ENCODE measurements around the gene GRK5. TPM values are rescaled to one million over a fixed set of nuclear protein-coding genes. Genes with fewer than 3 reads are reported as not detected.

Gene GRK5
- total RNA-seq, 2 donors from 2014 or later: 24.8 to 28.1 TPM

GRCh38 chr10:119348516-119349240 is 141.3 kb downstream of the GRK5 start:
- H3K27ac Mint-ChIP-seq: no peak overlapping the region
- peaks cover 22 to 35% of the 10 kb centered on the region in 2 donors for H3K36me3 Mint-ChIP-seq (ENCODE audit: insufficient read depth in 2 of 2)
- no peak for ATAC-seq (replicated peaks in 1 of 2)
- no peak overlapping the region for H3K4me3 Mint-ChIP-seq
- H3K27me3 Mint-ChIP-seq (ENCODE audit: low read depth): no peaks in the 10 kb centered on the region
- H3K4me1 Mint-ChIP-seq (ENCODE audit: low read depth): peaks cover 14% of the 10 kb centered on the region
- DNase-seq: no peak
- peaks cover 8% of the 10 kb centered on the region in 2 donors for H3K9me3 Mint-ChIP-seq

GRCh38 chr10:119349341-119349740 is 142.0 kb downstream of the GRK5 start:
- ATAC-seq (replicated peaks in 1 of 2) (no peak), DNase-seq (no peak)
- Mint-ChIP-seq H3K4me1 (ENCODE audit: low read depth) (peaks cover 12% of the 10 kb centered on the region), H3K4me3 (no peak overlapping the region), H3K36me3 (ENCODE audit: insufficient read depth in 2 of 2) (peaks cover 22 to 35% of the 10 kb centered on the region in 2 donors), H3K9me3 (peaks cover 8% of the 10 kb centered on the region in 2 donors), H3K27me3 (ENCODE audit: low read depth) (no peaks in the 10 kb centered on the region), H3K27ac (no peak overlapping the region)

- Mint-ChIP-seq H3K4me1 (ENCODE audit: low read depth) (peaks cover 9% of the 10 kb centered on the region), H3K36me3 (ENCODE audit: insufficient read depth in 2 of 2) (peaks cover 22 to 35% of the 10 kb centered on the region in 2 donors), H3K27me3 (ENCODE audit: low read depth) (no peaks in the 10 kb centered on the region), H3K4me3 (no peak overlapping the region), H3K27ac (no peak overlapping the region), H3K9me3 (peaks cover 8% of the 10 kb centered on the region in 2 donors)
- ATAC-seq (replicated peaks in 1 of 2) (no peak), DNase-seq (no peak)
Observed at GRCh38 chr10:119349937-119350501, 142.6 kb downstream of the GRK5 start.

GRCh38 chr10:119350502-119351097 is 143.2 kb downstream of the GRK5 start:
- ATAC-seq (replicated peaks in 1 of 2) (no peak), DNase-seq (no peak)
- Mint-ChIP-seq H3K27me3 (ENCODE audit: low read depth) (no peaks in the 10 kb centered on the region), H3K36me3 (ENCODE audit: insufficient read depth in 2 of 2) (peaks cover 22 to 35% of the 10 kb centered on the region in 2 donors), H3K4me3 (no peak overlapping the region), H3K27ac (no peak overlapping the region), H3K9me3 (peaks cover 8% of the 10 kb centered on the region in 2 donors), H3K4me1 (ENCODE audit: low read depth) (peaks cover 9% of the 10 kb centered on the region)

- DNase-seq (no peak), ATAC-seq (replicated peaks in 1 of 2) (no peak)
- no peak overlapping the region for H3K27ac Mint-ChIP-seq
- H3K4me1 Mint-ChIP-seq (ENCODE audit: low read depth): peaks cover 9% of the 10 kb centered on the region
- H3K4me3 Mint-ChIP-seq: no peak overlapping the region
- H3K27me3 Mint-ChIP-seq (ENCODE audit: low read depth): no peaks in the 10 kb centered on the region
- peaks cover 26 to 41% of the 10 kb centered on the region in 2 donors for H3K36me3 Mint-ChIP-seq (ENCODE audit: insufficient read depth in 2 of 2)
- peaks cover 12 to 13% of the 10 kb centered on the region in 2 donors for H3K9me3 Mint-ChIP-seq
Observed at GRCh38 chr10:119351189-119351588, 143.8 kb downstream of the GRK5 start.

- DNase-seq (no peak), ATAC-seq (replicated peaks in 1 of 2) (no peak)
- Mint-ChIP-seq H3K36me3 (ENCODE audit: insufficient read depth in 2 of 2) (peaks cover 33 to 46% of the 10 kb centered on the region in 2 donors), H3K27me3 (ENCODE audit: low read depth) (no peaks in the 10 kb centered on the region), H3K4me3 (no peak overlapping the region), H3K27ac (no peak overlapping the region), H3K9me3 (peaks cover 19% of the 10 kb centered on the region in 2 donors), H3K4me1 (ENCODE audit: low read depth) (peaks cover 9% of the 10 kb centered on the region)
Observed at GRCh38 chr10:119352042-119352441, 144.7 kb downstream of the GRK5 start.

- H3K4me1 Mint-ChIP-seq (ENCODE audit: low read depth): peaks cover 9% of the 10 kb centered on the region
- ATAC-seq (replicated peaks in 1 of 2): no peak
- peaks cover 19% of the 10 kb centered on the region in 2 donors for H3K9me3 Mint-ChIP-seq
- no peaks in the 10 kb centered on the region for H3K27me3 Mint-ChIP-seq (ENCODE audit: low read depth)
- no peak for DNase-seq
- no peak overlapping the region for H3K27ac Mint-ChIP-seq
- H3K36me3 Mint-ChIP-seq (ENCODE audit: insufficient read depth in 2 of 2): peaks cover 31 to 43% of the 10 kb centered on the region in 2 donors
- no peak overlapping the region for H3K4me3 Mint-ChIP-seq
Observed at GRCh38 chr10:119352807-119353206, 145.4 kb downstream of the GRK5 start.

GRCh38 chr10:119353421-119353820 is 146.1 kb downstream of the GRK5 start:
- Mint-ChIP-seq H3K27ac (no peak overlapping the region), H3K9me3 (peaks cover 15 to 19% of the 10 kb centered on the region in 2 donors), H3K4me3 (no peak overlapping the region), H3K27me3 (ENCODE audit: low read depth) (no peaks in the 10 kb centered on the region), H3K4me1 (ENCODE audit: low read depth) (peaks cover 9% of the 10 kb centered on the region), H3K36me3 (ENCODE audit: insufficient read depth in 2 of 2) (peaks cover 29 to 39% of the 10 kb centered on the region in 2 donors)
- ATAC-seq (replicated peaks in 1 of 2) (no peak), DNase-seq (no peak)

- Mint-ChIP-seq H3K9me3 (peaks cover 14 to 19% of the 10 kb centered on the region in 2 donors), H3K36me3 (ENCODE audit: insufficient read depth in 2 of 2) (peaks cover 26 to 37% of the 10 kb centered on the region in 2 donors), H3K4me1 (ENCODE audit: low read depth) (peaks cover 10% of the 10 kb centered on the region)
Observed at GRCh38 chr10:119355930-119356329, 148.6 kb downstream of the GRK5 start.

GRCh38 chr10:119357412-119358151 is 150.2 kb downstream of the GRK5 start:
- Mint-ChIP-seq H3K27ac (no peak overlapping the region), H3K4me3 (no peak overlapping the region), H3K4me1 (ENCODE audit: low read depth) (peaks cover 6% of the 10 kb centered on the region), H3K27me3 (ENCODE audit: low read depth) (no peaks in the 10 kb centered on the region), H3K9me3 (peaks cover 11 to 12% of the 10 kb centered on the region in 2 donors), H3K36me3 (ENCODE audit: insufficient read depth in 2 of 2) (peaks cover 16 to 25% of the 10 kb centered on the region in 2 donors)
- ATAC-seq (replicated peaks in 1 of 2) (no peak), DNase-seq (no peak)

More at GRCh38 chr10:119355930-119356329, 148.6 kb downstream of the GRK5 start:
- no peak overlapping the region for H3K4me3 Mint-ChIP-seq
- H3K27me3 Mint-ChIP-seq (ENCODE audit: low read depth): no peaks in the 10 kb centered on the region
- DNase-seq (no peak), ATAC-seq (replicated peaks in 1 of 2) (no peak)
- H3K27ac Mint-ChIP-seq: no peak overlapping the region

GRCh38 chr10:119358152-119358512 is 150.8 kb downstream of the GRK5 start:
- no peak overlapping the region for H3K4me3 Mint-ChIP-seq
- H3K27ac Mint-ChIP-seq: no peak overlapping the region
- H3K36me3 Mint-ChIP-seq (ENCODE audit: insufficient read depth in 2 of 2): peaks cover 12 to 20% of the 10 kb centered on the region in 2 donors
- H3K9me3 Mint-ChIP-seq: peaks cover 11% of the 10 kb centered on the region in 2 donors
- H3K4me1 Mint-ChIP-seq (ENCODE audit: low read depth): peaks cover 6% of the 10 kb centered on the region
- H3K27me3 Mint-ChIP-seq (ENCODE audit: low read depth): no peaks in the 10 kb centered on the region
- ATAC-seq (replicated peaks in 1 of 2): no peak
- DNase-seq: no peak

- Mint-ChIP-seq H3K4me3 (no peak overlapping the region), H3K36me3 (ENCODE audit: insufficient read depth in 2 of 2) (peaks cover 12 to 20% of the 10 kb centered on the region in 2 donors), H3K27ac (no peak overlapping the region), H3K4me1 (ENCODE audit: low read depth) (peaks cover 6% of the 10 kb centered on the region), H3K9me3 (peaks cover 11% of the 10 kb centered on the region in 2 donors), H3K27me3 (ENCODE audit: low read depth) (no peaks in the 10 kb centered on the region)
- ATAC-seq (replicated peaks in 1 of 2) (no peak), DNase-seq (no peak)
Observed at GRCh38 chr10:119358567-119358966, 151.2 kb downstream of the GRK5 start.

- Mint-ChIP-seq H3K4me1 (ENCODE audit: low read depth) (peaks cover 6% of the 10 kb centered on the region), H3K9me3 (peaks cover 11% of the 10 kb centered on the region in 2 donors), H3K27me3 (ENCODE audit: low read depth) (no peaks in the 10 kb centered on the region), H3K4me3 (no peak overlapping the region), H3K36me3 (ENCODE audit: insufficient read depth in 2 of 2) (peaks cover 12 to 20% of the 10 kb centered on the region in 2 donors), H3K27ac (no peak overlapping the region)
- DNase-seq (no peak), ATAC-seq (replicated peaks in 1 of 2) (no peak)
Observed at GRCh38 chr10:119359025-119359424, 151.7 kb downstream of the GRK5 start.

Measured in activated T-cell treated with anti-CD3 and anti-CD28 coated beads, Interleukin-2, amount 50 U/mL, for 72 hours (primary cell).